Measurements from ENCODE around the gene IKBKE.

IKBKE gene

DNA sequence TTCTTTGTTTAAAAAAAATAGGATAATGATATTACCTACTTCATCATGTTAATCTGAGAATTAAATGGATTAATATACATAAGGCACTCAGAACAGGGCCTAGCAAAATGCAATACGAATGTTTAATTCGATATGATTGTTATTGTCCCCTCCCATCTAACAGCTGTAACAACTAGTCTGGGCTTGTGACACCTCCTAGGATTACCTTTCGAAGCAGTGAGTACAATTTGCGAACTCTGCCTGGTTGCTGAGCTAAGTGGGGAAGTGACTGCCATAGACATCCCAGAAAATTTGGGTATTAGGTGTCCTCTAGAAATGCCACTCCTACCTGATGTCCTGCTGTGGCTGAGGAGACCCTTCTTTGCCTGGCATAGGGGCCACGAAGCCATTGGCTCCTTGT lies 40.1 kb downstream of the IKBKE start:
- Histone ChIP-seq H3K36me3 (ENCODE audit: control insufficient read depth in 2 of 2, insufficient read depth in 1 of 2, low read length in 2 of 2) (no peaks in the 10 kb centered on the region), H3K4me1 (ENCODE audit: control insufficient read depth, insufficient read depth, low read length) (peaks cover 3% of the 10 kb centered on the region; the same call in 1 of the 2 replicates), H3K27ac (ENCODE audit: extremely low read depth, low read depth, low read length) (no peak overlapping the region), H3K9me3 (ENCODE audit: control insufficient read depth, insufficient read depth, low read depth, low read length) (no peaks in the 10 kb centered on the region), H3K4me3 (ENCODE audit: low read depth, low read length) (no peak overlapping the region)
- ChIA-PET POLR2A (no interaction called here), CTCF (interaction anchor here (2.3 kb wide), 1 partner anchor 73 kb away, joined by 5 read pairs; no protein-coding TSS in a partner anchor)
- TF ChIP-seq ZNF658 (tag by site-specific recombination; IDR thresholded peaks at IDR 0.05) (no peak), ZNF112 (tag by site-specific recombination; IDR thresholded peaks at IDR 0.05) (no peak), ZNF433 (tag by site-specific recombination; IDR thresholded peaks at IDR 0.05; ENCODE audit: low read depth) (no peak), ZNF785 (tag by site-specific recombination; IDR thresholded peaks at IDR 0.05) (no peak), ZEB2 (tag by site-specific recombination; IDR thresholded peaks at IDR 0.05) (no peak), IKZF3 (tag by site-specific recombination; IDR thresholded peaks at IDR 0.05) (no peak), SCRT2 (tag by site-specific recombination; IDR thresholded peaks at IDR 0.05) (no peak), ZFP69B (tag by site-specific recombination; IDR thresholded peaks at IDR 0.05) (no peak)
- TF ChIP-seq, protein P1, sequence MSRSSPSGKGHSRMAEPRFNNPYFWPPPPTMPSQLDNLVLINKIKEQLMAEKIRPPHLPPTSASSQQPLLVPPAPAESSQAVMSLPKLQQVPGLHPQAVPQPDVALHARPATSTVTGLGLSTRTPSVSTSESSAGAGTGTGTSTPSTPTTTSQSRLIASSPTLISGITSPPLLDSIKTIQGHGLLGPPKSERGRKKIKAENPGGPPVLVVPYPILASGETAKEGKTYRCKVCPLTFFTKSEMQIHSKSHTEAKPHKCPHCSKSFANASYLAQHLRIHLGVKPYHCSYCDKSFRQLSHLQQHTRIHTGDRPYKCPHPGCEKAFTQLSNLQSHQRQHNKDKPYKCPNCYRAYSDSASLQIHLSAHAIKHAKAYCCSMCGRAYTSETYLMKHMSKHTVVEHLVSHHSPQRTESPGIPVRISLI (tag by site-specific recombination; IDR thresholded peaks at IDR 0.05), result no peak
- TF ChIP-seq, protein P2, sequence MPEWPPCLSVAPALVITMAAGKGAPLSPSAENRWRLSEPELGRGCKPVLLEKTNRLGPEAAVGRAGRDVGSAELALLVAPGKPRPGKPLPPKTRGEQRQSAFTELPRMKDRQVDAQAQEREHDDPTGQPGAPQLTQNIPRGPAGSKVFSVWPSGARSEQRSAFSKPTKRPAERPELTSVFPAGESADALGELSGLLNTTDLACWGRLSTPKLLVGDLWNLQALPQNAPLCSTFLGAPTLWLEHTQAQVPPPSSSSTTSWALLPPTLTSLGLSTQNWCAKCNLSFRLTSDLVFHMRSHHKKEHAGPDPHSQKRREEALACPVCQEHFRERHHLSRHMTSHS (tag by site-specific recombination; IDR thresholded peaks at IDR 0.05), result no peak

DNA sequence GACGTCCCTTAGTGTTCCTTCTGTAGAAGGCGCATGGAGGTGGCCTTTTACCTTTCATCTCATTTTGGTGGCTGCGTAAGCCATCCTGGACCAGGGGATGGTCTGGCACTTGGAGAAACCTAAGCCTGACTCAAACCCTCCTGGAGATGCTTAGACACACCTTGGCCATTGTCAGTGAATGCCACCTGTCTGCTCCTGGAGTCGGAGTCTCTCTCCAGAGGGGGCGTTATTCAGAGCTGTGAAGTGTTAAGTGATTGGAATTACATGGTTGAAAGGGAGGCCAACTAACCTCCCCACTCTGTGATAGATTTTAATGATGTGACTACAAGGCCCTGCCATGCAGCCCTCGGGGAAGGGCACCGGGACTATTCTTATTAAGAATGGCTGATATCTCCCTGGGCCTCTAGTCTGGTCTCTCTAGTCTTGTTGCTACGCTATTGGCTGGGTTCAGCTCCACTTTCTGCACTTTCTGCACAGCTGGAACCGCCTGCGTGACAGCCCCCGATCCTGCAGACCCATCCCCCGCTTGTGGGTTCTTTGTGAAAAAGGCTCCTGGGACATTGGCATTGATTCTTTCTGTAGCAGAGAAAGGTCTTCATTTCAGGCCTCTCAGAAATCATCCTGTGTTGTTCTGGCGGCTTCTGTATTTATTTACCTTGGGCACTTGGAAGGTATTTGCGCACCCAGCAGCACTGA lies 41.2 kb downstream of the IKBKE start:
- CTCF ChIA-PET, result interaction anchor here (0.6 to 2.3 kb wide), 2 partner anchors 72 to 100 kb away, joined by 3 to 5 read pairs; no protein-coding TSS in a partner anchor
- no peak for TF ChIP-seq ZNF555 (tag by site-specific recombination; conservative IDR thresholded peaks at IDR 0.05)
- TF ChIP-seq, protein P3, sequence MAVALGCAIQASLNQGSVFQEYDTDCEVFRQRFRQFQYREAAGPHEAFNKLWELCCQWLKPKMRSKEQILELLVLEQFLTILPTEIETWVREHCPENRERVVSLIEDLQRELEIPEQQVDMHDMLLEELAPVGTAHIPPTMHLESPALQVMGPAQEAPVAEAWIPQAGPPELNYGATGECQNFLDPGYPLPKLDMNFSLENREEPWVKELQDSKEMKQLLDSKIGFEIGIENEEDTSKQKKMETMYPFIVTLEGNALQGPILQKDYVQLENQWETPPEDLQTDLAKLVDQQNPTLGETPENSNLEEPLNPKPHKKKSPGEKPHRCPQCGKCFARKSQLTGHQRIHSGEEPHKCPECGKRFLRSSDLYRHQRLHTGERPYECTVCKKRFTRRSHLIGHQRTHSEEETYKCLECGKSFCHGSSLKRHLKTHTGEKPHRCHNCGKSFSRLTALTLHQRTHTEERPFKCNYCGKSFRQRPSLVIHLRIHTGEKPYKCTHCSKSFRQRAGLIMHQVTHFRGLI (tag by site-specific recombination; IDR thresholded peaks at IDR 0.05), result no peak
- TF ChIP-seq ZNF2 (tag by site-specific recombination; IDR thresholded peaks at IDR 0.05), result no peak
- TF ChIP-seq OVOL3 (tag by site-specific recombination; IDR thresholded peaks at IDR 0.05), result no peak
- TF ChIP-seq, protein P4, sequence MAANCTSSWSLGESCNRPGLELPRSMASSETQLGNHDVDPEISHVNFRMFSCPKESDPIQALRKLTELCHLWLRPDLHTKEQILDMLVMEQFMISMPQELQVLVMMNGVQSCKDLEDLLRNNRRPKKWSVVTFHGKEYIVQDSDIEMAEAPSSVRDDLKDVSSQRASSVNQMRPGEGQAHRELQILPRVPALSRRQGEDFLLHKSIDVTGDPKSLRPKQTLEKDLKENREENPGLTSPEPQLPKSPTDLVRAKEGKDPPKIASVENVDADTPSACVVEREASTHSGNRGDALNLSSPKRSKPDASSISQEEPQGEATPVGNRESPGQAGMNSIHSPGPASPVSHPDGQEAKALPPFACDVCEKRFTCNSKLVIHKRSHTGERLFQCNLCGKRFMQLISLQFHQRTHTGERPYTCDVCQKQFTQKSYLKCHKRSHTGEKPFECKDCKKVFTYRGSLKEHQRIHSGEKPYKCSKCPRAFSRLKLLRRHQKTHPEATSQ (tag by site-specific recombination; IDR thresholded peaks at IDR 0.05), result no peak
- TF ChIP-seq ZNF48 (tag by site-specific recombination; IDR thresholded peaks at IDR 0.05), result no peak
- no peak for TF ChIP-seq ZBTB48 (tag by site-specific recombination; IDR thresholded peaks at IDR 0.05)
- TF ChIP-seq ZNF747 (tag by site-specific recombination; IDR thresholded peaks at IDR 0.05), result no peak
- TF ChIP-seq SP2 (tag by site-specific recombination; IDR thresholded peaks at IDR 0.05), result no peak
- TF ChIP-seq ZFP41 (tag by site-specific recombination; IDR thresholded peaks at IDR 0.05; ENCODE audit: borderline replicate concordance), result no peak
- no peak for TF ChIP-seq GLIS2 (tag by site-specific recombination; IDR thresholded peaks at IDR 0.05)
- TF ChIP-seq, protein P5, sequence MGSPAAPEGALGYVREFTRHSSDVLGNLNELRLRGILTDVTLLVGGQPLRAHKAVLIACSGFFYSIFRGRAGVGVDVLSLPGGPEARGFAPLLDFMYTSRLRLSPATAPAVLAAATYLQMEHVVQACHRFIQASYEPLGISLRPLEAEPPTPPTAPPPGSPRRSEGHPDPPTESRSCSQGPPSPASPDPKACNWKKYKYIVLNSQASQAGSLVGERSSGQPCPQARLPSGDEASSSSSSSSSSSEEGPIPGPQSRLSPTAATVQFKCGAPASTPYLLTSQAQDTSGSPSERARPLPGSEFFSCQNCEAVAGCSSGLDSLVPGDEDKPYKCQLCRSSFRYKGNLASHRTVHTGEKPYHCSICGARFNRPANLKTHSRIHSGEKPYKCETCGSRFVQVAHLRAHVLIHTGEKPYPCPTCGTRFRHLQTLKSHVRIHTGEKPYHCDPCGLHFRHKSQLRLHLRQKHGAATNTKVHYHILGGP (tag by site-specific recombination; IDR thresholded peaks at IDR 0.05), result no peak
- no peak for TF ChIP-seq ZNF341 (tag by site-specific recombination; IDR thresholded peaks at IDR 0.05; ENCODE audit: low read depth)
- no peak for TF ChIP-seq YY1 (tag by site-specific recombination; IDR thresholded peaks at IDR 0.05)
- TF ChIP-seq SP3 (tag by site-specific recombination; IDR thresholded peaks at IDR 0.05), result no peak

More for the DNA sequence above, 41.2 kb downstream of the IKBKE start:
- POLR2A ChIA-PET, result no interaction called here
- peaks cover 3% of the 10 kb centered on the region; the same call in 1 of the 2 replicates for H3K4me1 ChIP-seq (ENCODE audit: control insufficient read depth, insufficient read depth, low read length)
- H3K4me3 ChIP-seq (ENCODE audit: low read depth, low read length), result no peak overlapping the region
- H3K36me3 ChIP-seq (ENCODE audit: control insufficient read depth in 2 of 2, insufficient read depth in 1 of 2, low read length in 2 of 2), result no peaks in the 10 kb centered on the region
- H3K27ac ChIP-seq (ENCODE audit: extremely low read depth, low read depth, low read length), result no peak overlapping the region; the same call in 1 of the 2 replicates
- no peaks in the 10 kb centered on the region for H3K9me3 ChIP-seq (ENCODE audit: control insufficient read depth, insufficient read depth, low read depth, low read length)
